Panc1 (cell line): ENCODE measurements around the gene AKAP11.

Experiments
- POLR2AphosphoS5 ChIP-seq: IDR thresholded peaks from 2 replicates; pipeline ENCODE4 v1.6.1; 2012; ENCODE audit warnings: mild to moderate bottlenecking, low read depth, low read length, moderate library complexity
- TF ChIP-seq, protein P1 (sequence below): fragments of 450-650 bp; IDR thresholded peaks from 2 replicates; pipeline ENCODE4 v1.5.1; 2017; ENCODE audit warnings: mild to moderate bottlenecking

DNA sequence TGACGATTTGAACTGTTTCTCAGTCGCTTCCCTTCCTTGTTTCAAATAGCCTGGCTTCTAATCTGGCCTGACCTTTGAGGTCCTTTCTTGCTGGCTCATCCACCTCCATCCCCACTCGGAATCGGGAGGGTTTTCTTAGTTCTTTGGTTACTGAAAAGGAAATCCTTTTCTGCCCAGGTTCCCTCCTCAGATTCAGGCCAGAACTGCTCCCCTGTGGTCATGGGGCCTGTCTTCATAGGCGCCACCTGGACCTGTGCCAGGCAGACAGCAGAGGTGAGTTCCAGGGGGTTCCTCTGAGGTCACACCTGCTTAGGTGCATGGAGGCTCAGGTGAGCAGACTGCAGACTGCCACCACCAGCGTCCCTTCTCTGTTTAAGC, 62.4 kb downstream of the AKAP11 start:
- TF ChIP-seq, protein P1, sequence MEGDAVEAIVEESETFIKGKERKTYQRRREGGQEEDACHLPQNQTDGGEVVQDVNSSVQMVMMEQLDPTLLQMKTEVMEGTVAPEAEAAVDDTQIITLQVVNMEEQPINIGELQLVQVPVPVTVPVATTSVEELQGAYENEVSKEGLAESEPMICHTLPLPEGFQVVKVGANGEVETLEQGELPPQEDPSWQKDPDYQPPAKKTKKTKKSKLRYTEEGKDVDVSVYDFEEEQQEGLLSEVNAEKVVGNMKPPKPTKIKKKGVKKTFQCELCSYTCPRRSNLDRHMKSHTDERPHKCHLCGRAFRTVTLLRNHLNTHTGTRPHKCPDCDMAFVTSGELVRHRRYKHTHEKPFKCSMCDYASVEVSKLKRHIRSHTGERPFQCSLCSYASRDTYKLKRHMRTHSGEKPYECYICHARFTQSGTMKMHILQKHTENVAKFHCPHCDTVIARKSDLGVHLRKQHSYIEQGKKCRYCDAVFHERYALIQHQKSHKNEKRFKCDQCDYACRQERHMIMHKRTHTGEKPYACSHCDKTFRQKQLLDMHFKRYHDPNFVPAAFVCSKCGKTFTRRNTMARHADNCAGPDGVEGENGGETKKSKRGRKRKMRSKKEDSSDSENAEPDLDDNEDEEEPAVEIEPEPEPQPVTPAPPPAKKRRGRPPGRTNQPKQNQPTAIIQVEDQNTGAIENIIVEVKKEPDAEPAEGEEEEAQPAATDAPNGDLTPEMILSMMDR = peak; percentile 27
- TF ChIP-seq POLR2AphosphoS5 = no peak
